GM19455 (cell line): ENCODE results near the gene ERLEC1.
A peak's percentile ranks its signal among the peaks of the same experiment; 100 is the strongest.
"Not testable (repeated sequence)": the region's sequence is repeated elsewhere in the genome, so short reads cannot be mapped to it uniquely, and the experiment has no call there.

ENCODE experiments used
- ATAC-seq: cut with Tn5 transposase; IDR thresholded peaks from one replicate; pipeline ENCODE4 v1.9.1; 2021; ENCODE audit not compliant: unreplicated experiment

ERLEC1 gene

GRCh38 chr2:53786705-53787613 lies at the start of gene ERLEC1, which contains the start of gene ASB3:
Gene ERLEC1 (plus strand): TSS chr2:53787044. CDS start chr2:53787211, 167 bp downstream.
Gene ASB3 (minus strand): TSS chr2:53786953. CDS start chr2:53765572, 21,381 bp downstream.
- ATAC-seq = peak; percentile 98

- no peak for ATAC-seq
Observed at GRCh38 chr2:53737091-53737490, 49.8 kb upstream of the ERLEC1 start.

- no peak for ATAC-seq
Observed at GRCh38 chr2:53739032-53739431, 47.8 kb upstream of the ERLEC1 start.

GRCh38 chr2:53740170-53740569 lies 46.7 kb upstream of the ERLEC1 start:
- no peak for ATAC-seq

- no peak for ATAC-seq
Observed at GRCh38 chr2:53744395-53745065, 42.3 kb upstream of the ERLEC1 start.

GRCh38 chr2:53750041-53750768 lies 36.6 kb upstream of the ERLEC1 start:
- no peak for ATAC-seq

GRCh38 chr2:53751728-53752127 lies 35.1 kb upstream of the ERLEC1 start:
- ATAC-seq = peak; percentile 88

GRCh38 chr2:53752385-53752784 lies 34.5 kb upstream of the ERLEC1 start:
- no peak for ATAC-seq

GRCh38 chr2:53753041-53753440 lies 33.8 kb upstream of the ERLEC1 start:
- no peak for ATAC-seq

GRCh38 chr2:53755121-53755520 lies 31.7 kb upstream of the ERLEC1 start:
- ATAC-seq = no peak

- no peak for ATAC-seq
Observed at GRCh38 chr2:53756644-53757043, 30.2 kb upstream of the ERLEC1 start.

GRCh38 chr2:53757206-53757605 lies 29.6 kb upstream of the ERLEC1 start:
- not testable (repeated sequence) for ATAC-seq

- ATAC-seq = no peak
Observed at GRCh38 chr2:53765767-53766166, 21.1 kb upstream of the ERLEC1 start.

GRCh38 chr2:53767405-53768241 lies 19.2 kb upstream of the ERLEC1 start, which contains the start of gene CHAC2:
Gene CHAC2 (plus strand): TSS chr2:53767804. CDS start chr2:53767887, 83 bp downstream.
- ATAC-seq = peak; percentile 96

- ATAC-seq = no peak
Observed at GRCh38 chr2:53768242-53768542, 18.7 kb upstream of the ERLEC1 start.

GRCh38 chr2:53769318-53769945 lies 17.4 kb upstream of the ERLEC1 start:
- no peak for ATAC-seq

GRCh38 chr2:53770264-53770663 lies 16.6 kb upstream of the ERLEC1 start:
- ATAC-seq = no peak

- no peak for ATAC-seq
Observed at GRCh38 chr2:53777134-53777533, 9.7 kb upstream of the ERLEC1 start.

GRCh38 chr2:53778536-53779162 lies 8.2 kb upstream of the ERLEC1 start:
- ATAC-seq = no peak

- no peak for ATAC-seq
Observed at GRCh38 chr2:53780056-53780455, 6.8 kb upstream of the ERLEC1 start.
